ENCODE data around the gene CNMD. TPM values are rescaled to one million over a fixed set of nuclear protein-coding genes. Genes with fewer than 3 reads are reported as not detected.

CNMD gene
- not detected for polyA plus RNA-seq (2013, experiment 1 of 2; ENCODE audit: insufficient read length)
- not detected for polyA plus RNA-seq (2013, experiment 2 of 2; ENCODE audit: insufficient read length)

DNA sequence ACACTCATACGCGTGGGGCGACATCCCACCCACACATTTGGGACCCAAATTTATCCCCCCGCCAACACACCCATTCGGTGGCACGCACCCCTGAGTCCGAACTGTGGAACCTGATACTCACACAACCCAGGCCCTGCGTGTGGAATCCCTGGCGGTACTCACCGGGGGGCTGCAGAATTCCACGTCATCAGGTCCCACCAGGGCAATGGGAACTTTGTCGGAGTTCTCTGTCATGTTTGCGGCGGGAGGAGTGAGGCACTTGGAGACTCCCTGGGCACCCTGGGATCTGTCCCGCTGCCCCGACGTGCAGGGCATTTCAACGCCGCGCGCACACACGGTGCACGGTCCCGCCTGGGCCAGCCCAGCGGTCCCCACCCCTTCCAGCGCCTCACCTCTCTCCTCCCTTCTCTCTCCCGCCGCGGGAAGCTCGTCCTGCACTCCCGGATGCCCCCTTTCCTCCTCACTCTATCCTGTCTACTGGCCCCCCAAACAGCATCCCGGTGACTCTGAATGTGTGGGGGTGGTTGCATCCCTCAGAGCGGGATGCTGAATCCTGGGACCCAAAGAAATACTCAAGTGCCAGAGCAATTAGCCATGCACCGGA, at the start of gene CNMD:
Gene CNMD, minus strand, starts transcription at position 353 of the 604 bp plus-strand sequence. Its CDS starts 119 bp downstream, at position 234.
- no peak for DNase-seq

GRCh38 chr13:52788011-52788410, 48.4 kb upstream of the CNMD start:
- DNase-seq, result no peak

GRCh38 chr13:52787235-52787634, 47.6 kb upstream of the CNMD start:
- no peak for DNase-seq

DNA sequence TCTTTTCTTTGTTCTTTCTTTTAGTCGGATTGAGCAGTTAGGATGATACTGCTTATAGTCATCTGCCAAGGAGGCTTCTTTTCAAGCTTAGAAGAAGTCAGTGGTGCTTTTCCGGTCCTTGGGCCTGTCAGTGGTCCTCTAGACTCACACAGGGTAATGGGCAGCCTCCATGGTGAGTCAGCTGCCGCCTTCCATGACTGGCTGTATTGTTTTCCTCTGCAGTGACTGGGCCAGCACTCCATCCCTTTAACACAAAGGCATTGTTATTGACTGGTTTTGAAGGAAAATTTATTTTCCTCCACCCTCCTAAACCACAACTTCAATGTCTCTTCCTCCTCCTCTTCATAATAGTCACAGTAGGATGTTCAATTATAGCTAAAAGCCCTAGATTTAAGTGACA, 47.1 kb upstream of the CNMD start:
- no peak for DNase-seq

DNA sequence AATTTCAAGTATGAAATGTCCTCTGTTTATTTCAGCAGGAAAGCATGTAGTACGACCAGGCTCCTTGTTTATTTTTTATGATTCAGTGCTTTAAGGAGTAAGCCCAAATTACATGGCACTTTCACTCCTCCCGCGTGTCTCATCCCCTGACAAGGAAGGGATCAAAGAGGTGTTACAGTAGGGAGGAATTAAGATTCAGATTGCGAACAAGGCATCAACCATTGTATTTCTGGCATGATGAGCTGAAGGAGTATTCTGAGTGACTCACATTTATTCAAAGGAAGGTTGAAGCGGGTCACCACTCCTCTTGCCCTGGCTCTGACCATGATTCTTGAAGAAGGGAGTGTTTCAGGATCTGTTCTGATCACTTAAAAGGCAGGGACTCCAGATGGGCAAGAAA, 46.1 kb upstream of the CNMD start:
- DNase-seq, result no peak

GRCh38 chr13:52784591-52785340, 45.1 kb upstream of the CNMD start:
- DNase-seq, result no peak

DNA sequence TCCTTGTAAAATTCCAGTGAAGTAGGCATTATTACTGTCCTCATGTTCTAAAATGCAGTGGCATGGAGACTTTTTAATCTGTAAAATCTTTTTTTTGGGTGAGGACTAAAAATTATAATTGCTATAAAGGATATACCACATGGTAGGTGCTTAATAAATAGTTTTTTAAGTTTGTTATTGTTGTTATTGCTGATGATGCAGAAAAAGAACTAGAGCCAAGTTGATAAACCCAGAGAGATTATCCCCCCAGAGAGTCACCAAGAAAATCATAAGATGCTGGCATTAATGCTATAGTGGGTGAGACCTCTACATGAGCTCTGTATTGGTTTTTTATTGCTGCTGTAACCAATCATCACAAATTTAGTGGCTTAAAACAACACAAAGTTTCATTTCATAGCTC, 44.3 kb upstream of the CNMD start:
- no peak for DNase-seq

- DNase-seq, result no peak
Observed at GRCh38 chr13:52782471-52783448, 43.1 kb upstream of the CNMD start.

DNA sequence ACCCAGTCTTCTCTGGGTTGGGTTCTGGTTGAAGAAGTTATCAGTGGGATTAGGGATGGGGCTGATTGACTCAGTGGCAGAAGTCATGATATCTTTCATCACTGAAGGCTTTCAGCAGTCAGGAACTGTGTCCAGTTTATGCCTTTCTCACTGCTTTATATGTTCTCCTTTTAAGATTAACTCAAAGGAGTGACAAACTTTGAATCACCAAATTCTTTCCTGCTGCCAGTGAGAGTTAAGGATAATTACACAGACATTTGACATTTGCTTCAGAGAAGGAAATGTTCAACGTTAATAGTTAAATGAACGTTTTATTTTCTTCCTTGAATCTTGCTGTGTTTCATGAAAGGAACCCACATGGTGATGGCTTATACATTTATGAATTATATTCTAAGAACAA, 41.0 kb upstream of the CNMD start:
- DNase-seq, result no peak

GRCh38 chr13:52780092-52780491, 40.5 kb upstream of the CNMD start:
- no peak for DNase-seq

DNA sequence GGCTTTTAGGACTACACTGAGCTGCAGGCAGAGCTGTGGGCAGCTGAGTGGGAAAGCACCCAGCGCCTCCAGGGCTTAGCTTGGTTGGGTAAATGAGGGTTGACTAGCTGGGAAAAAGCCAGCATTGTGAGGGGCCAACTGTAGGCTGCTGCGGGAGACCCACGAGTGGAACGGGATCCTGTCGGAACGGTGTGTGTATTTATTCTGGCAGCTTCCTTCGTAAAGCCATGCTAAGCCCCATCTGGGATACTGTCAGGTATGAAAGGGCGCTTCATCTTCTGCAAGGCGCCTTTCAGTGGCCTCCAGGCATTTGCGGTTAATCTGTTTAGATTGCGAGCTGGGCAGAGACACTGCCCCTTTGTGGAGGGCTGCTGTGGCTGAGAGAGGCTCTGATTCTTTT, 39.5 kb upstream of the CNMD start:
- no peak for DNase-seq

GRCh38 chr13:52776726-52777125, 37.1 kb upstream of the CNMD start:
- DNase-seq, result no peak

DNA sequence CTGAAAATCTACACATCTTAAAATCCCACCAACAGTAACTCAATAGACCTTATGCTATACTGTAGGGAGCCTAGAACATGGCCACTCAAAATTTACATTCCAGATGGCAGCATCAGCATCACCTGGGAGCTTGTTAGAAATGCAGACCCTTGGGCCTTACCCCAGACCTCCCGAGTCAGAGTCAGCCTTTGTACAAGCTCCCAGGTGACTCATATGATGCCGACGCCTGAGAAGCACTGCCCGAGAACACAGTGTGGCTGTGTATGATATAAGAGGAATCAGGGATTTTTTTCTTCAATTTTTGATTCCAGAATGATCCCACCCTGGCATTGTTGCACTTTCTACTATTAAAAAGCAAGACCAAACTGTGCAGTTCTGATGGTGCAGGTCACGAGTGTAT, 35.9 kb upstream of the CNMD start:
- no peak for DNase-seq

DNA sequence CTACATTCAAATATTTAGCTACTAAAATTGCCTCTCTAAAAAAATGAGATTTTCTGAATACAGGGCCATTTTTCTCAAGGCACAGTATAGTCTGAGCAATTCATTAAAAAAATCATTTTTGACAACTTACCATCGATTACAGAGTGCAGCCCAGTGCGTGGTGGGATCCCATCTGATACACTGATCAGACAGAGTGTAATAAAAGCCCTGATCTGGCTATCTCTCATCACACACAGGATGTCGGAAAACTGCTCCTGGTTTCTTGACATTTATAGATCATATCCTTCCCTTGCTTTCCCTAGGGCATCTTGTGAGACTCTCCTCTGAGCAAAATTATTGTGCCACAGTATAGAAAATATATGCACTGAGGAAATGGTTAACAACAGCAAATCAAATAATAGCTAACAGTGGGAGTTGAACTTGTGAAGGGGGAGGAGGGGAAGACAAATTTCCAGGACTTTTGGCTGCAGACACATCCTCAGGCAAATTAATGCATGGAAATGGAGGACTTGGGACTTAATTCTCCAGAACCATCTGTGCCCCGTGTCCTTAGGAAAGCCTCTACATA, 28.4 kb upstream of the CNMD start:
- DNase-seq, result no peak

DNA sequence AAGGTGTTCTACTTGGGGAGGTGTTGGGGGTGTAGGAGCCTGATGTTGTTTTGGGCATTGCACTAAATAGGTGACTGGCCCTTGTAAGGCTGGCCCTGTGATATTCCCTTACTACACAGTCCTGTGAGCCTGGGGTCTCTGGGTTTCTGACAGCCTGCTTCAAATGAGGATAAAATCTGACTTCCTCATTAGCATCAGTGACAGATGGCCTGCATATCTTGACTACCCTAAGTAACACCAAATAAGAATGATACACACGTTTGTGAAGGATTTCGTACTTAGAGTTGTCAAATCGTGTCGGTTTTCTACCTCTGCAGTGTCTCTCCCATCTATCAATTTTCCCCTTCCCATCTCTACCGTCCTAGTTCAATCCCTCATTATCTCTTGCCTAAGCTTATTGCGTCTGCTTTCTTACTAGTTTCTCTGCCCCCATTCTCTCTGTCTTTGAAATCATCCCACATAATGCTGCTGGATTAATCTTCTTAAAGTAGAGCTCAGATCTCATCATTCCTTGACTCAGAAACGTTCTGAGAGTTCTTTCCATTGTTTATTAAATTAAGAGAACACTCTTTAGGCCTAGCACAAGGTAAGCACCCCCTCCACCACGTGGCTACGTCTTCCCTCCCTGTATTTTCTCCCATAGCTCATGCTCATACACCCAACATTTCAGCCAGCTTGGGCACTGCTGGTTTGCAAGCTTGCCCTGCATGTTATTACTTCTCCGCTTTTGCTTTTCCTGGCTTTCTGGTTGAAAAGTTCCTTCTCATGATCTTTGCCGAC, 26.2 kb upstream of the CNMD start:
- DNase-seq, result no peak

GRCh38 chr13:52760077-52760476, 20.5 kb upstream of the CNMD start:
- DNase-seq, result no peak

DNA sequence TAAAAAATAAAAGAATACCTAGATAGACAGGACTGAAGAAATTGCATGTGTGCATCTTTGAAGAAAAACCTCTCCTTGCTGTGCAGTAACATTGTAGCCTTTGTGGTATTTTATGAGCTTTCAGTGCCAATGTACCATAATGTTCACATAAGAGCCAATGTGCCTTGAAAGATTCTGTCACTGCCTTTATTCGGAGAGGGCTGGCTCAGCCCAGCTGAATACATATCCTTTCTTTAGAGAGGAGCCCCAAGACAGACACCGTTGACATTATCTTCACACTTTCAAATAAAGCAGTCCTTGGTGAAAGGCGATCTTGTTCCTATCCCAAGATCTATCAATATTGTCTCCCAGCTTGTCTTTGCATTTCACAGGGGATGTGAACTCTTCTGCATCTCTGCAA, 18.5 kb upstream of the CNMD start:
- no peak for DNase-seq

DNA sequence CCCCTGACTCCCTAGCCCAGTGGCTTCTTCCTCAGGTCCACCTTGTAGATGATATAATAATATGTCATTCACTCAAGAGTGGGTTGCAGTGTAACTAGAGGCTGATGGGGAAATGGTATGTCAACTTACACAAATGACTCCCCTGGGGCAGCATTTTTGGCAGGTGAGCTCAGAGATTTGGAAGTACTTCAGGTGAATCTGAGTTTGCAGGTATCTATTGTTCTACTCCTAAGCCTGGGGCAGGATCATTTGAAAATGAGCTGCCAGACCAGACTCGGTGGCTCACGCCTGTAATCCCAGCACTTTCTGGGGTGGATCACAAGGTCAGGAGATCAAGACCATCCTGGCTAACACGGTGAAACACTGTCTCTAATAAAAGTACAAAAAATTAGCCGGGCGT, 11.6 kb upstream of the CNMD start:
- no peak for DNase-seq

GRCh38 chr13:52750713-52751112, 11.1 kb upstream of the CNMD start:
- DNase-seq, result no peak

- DNase-seq, result no peak
Observed at GRCh38 chr13:52749419-52749818, 9.8 kb upstream of the CNMD start.

- no peak for DNase-seq
Observed at GRCh38 chr13:52746141-52746540, 6.5 kb upstream of the CNMD start.

DNA sequence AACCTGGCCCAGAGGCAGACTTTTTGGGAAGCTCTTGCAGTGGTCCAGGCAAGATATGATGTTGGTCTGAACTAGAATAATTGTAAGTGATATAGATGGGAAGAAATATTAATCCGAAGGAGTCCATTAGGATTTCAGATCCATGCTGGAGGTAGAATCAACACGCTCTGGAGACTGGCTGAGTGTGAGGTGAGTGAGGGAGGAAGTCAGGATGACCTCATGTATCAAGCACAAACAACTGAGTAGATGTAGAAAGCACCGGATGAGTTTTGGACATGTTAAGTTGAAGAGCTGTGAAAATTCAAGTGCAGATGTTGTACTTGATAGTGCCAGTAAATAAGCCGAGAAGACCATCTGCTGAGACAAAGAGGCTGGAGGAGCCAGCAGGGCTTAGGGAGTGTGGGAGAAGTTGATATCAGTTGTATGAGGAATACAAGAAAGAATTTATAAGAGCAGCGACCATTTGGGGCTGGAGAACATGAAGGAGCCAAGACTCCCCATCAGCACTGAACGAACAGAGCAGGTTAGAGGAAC, 5.3 kb upstream of the CNMD start:
- DNase-seq, result no peak

Measured in fibroblast of skin of scalp (primary cell).